Neural cell (in vitro differentiated cells): ENCODE results near the gene BTD. TPM values are rescaled to one million over a fixed set of nuclear protein-coding genes. Genes with fewer than 3 reads are reported as not detected.

Source experiments
- H2AFZ ChIP-seq: fragments of 200-600, 300-800 bp; sonication (generic), shearing (Covaris generic); 2 replicates; pipeline ENCODE4 v1.6.0; 2014; ENCODE audit warnings: low read depth, mild to moderate bottlenecking, antibody characterized with exemption, low read length, moderate library complexity
- H3F3A ChIP-seq: fragments of 200-600 bp; shearing (Covaris generic); 2 replicates; pipeline ENCODE4 v1.6.1; 2016; ENCODE audit warnings: mild to moderate bottlenecking, moderate library complexity, mixed read lengths, antibody characterized with exemption, low read length; ENCODE audit not compliant: insufficient read depth, poor library complexity, severe bottlenecking
- H3K27ac ChIP-seq: fragments of 200-600, 300-800 bp; sonication (generic), shearing (Covaris generic); 2 replicates; pipeline ENCODE4 v1.5.1; 2014; ENCODE audit warnings: mild to moderate bottlenecking, low read length, moderate library complexity
- H3K27me3 ChIP-seq: fragments of 300-800, 200-600 bp; sonication (generic), shearing (Covaris generic); 2 replicates; pipeline ENCODE4 v1.6.0; 2014; ENCODE audit warnings: mild to moderate bottlenecking, low read depth, low read length, moderate library complexity; ENCODE audit not compliant: insufficient read depth
- H3K36me3 ChIP-seq: fragments of 300-800, 200-600 bp; sonication (generic), shearing (Covaris generic); 2 replicates; pipeline ENCODE4 v1.5.1; 2014; ENCODE audit warnings: mild to moderate bottlenecking, antibody characterized with exemption, low read length, moderate library complexity; ENCODE audit not compliant: insufficient read depth
- H3K4me2 ChIP-seq: fragments of 300-800, 200-600 bp; sonication (generic), shearing (Covaris generic); 2 replicates; pipeline ENCODE4 v1.6.0; 2014; ENCODE audit warnings: mild to moderate bottlenecking, low read length
- H3K4me3 ChIP-seq: fragments of 300-800, 200-600 bp; sonication (generic), shearing (Covaris generic); 2 replicates; pipeline ENCODE4 v1.5.1; 2014; ENCODE audit warnings: mild to moderate bottlenecking, low read length, moderate library complexity
- H3K79me2 ChIP-seq: fragments of 200-600 bp; shearing (Covaris generic); replicated peaks from 2 replicates; pipeline ENCODE4 v1.6.0; 2014; ENCODE audit warnings: mild to moderate bottlenecking, low read length, moderate library complexity; ENCODE audit not compliant: insufficient read depth
- H3K9ac ChIP-seq: fragments of 300-800, 200-600 bp; sonication (generic), shearing (Covaris generic); 2 replicates; pipeline ENCODE4 v1.6.1; 2016; ENCODE audit warnings: mild to moderate bottlenecking, low read length, mixed read lengths
- H3K9me2 ChIP-seq: fragments of 200-600 bp; shearing (Covaris generic); 2 replicates; pipeline ENCODE4 v1.6.1; 2016; ENCODE audit warnings: mild to moderate bottlenecking, low read length, mixed read lengths; ENCODE audit not compliant: insufficient read depth
- H3K9me3 ChIP-seq: fragments of 200-600, 300-800 bp; sonication (generic), shearing (Covaris generic); 2 replicates; pipeline ENCODE4 v1.6.1; 2016; ENCODE audit warnings: mild to moderate bottlenecking, mixed run types, low read length, moderate library complexity, mixed read lengths
- H4K20me1 ChIP-seq: fragments of 200-600 bp; shearing (Covaris generic); 2 replicates; pipeline ENCODE4 v1.6.1; 2016; ENCODE audit warnings: mild to moderate bottlenecking, mixed run types; ENCODE audit not compliant: insufficient read depth
- CTCF ChIP-seq: fragments of 450-650 bp; IDR thresholded peaks from 2 replicates; pipeline ENCODE4 v1.5.1; 2014; ENCODE audit warnings: antibody characterized with exemption, mild to moderate bottlenecking, moderate library complexity; ENCODE audit not compliant: poor library complexity, severe bottlenecking
- EP300 ChIP-seq: fragments of 450-650 bp; conservative IDR thresholded peaks from 2 replicates; pipeline ENCODE4 v1.6.1; 2014; ENCODE audit warnings: antibody characterized with exemption, mild to moderate bottlenecking, moderate library complexity; ENCODE audit not compliant: poor library complexity, severe bottlenecking
- EZH2 ChIP-seq: fragments of 200-600, 300-800 bp; shearing (Covaris generic), sonication (generic); IDR thresholded peaks from 2 replicates; pipeline ENCODE4 v1.6.1; 2014; ENCODE audit warnings: antibody characterized with exemption, low read length, borderline replicate concordance, mild to moderate bottlenecking; ENCODE audit not compliant: insufficient read depth, poor library complexity, severe bottlenecking
- MXI1 ChIP-seq: fragments of 450-650 bp; conservative IDR thresholded peaks from 2 replicates; pipeline ENCODE4 v1.6.1; 2014; ENCODE audit warnings: antibody characterized with exemption, mild to moderate bottlenecking; ENCODE audit not compliant: poor library complexity, severe bottlenecking
- POLR2AphosphoS5 ChIP-seq: IDR thresholded peaks from 2 replicates; pipeline ENCODE4 v1.6.1; 2012
- RAD21 ChIP-seq: fragments of 450-650 bp; conservative IDR thresholded peaks from 2 replicates; pipeline ENCODE4 v1.6.1; 2014; ENCODE audit warnings: antibody characterized with exemption, mild to moderate bottlenecking, moderate library complexity
- REST ChIP-seq: IDR thresholded peaks from 2 replicates; pipeline ENCODE4 v1.6.1; 2012; ENCODE audit warnings: borderline replicate concordance
- SMC3 ChIP-seq: fragments of 450-650 bp; conservative IDR thresholded peaks from 2 replicates; pipeline ENCODE4 v1.6.1; 2014; ENCODE audit warnings: antibody characterized with exemption, mild to moderate bottlenecking, moderate library complexity; ENCODE audit not compliant: poor library complexity
- TAF1 ChIP-seq: IDR thresholded peaks from 2 replicates; pipeline ENCODE4 v1.6.1; 2012; ENCODE audit warnings: low read depth
- polyA plus RNA-seq: library from polyadenylated mRNA; depleted of rRNA; stranded (reverse); fragments of >200 nt; gene quantifications from 2 replicates; pipeline ENCODE4 v1.2.3, GENCODE V29; 2014

BTD gene
- polyA plus RNA-seq, 1 donor from 2014 or later = 4.6 TPM

- Histone ChIP-seq H4K20me1 (no peaks in the 10 kb centered on the region), H3K79me2 (no peaks in the 10 kb centered on the region), H3K27me3 (no peaks in the 10 kb centered on the region), H3K9ac (no peak overlapping the region), H3K4me3 (no peak overlapping the region), H3F3A (no peaks in the 10 kb centered on the region), H3K4me2 (no peak overlapping the region), H3K9me3 (no peaks in the 10 kb centered on the region), H3K9me2 (no peaks in the 10 kb centered on the region), H2AFZ (no peak overlapping the region), H3K27ac (no peak overlapping the region), H3K36me3 (no peaks in the 10 kb centered on the region)
- no peak for TF ChIP-seq RAD21
- no peak for TF ChIP-seq EP300
- no peak for TF ChIP-seq REST
- no peak for TF ChIP-seq CTCF
- no peak for TF ChIP-seq EZH2
- no peak for TF ChIP-seq POLR2AphosphoS5
- TF ChIP-seq MXI1 = no peak
- no peak for TF ChIP-seq TAF1
- no peak for TF ChIP-seq SMC3
Observed at GRCh38 chr3:15654891-15655290, 53.3 kb downstream of the BTD start.

GRCh38 chr3:15656342-15656741 lies 54.8 kb downstream of the BTD start:
- no peak for TF ChIP-seq EP300
- TF ChIP-seq RAD21 = no peak
- TF ChIP-seq TAF1 = no peak
- TF ChIP-seq SMC3 = no peak
- no peak for TF ChIP-seq POLR2AphosphoS5
- no peak for TF ChIP-seq REST
- no peak for TF ChIP-seq CTCF
- no peak for TF ChIP-seq EZH2
- TF ChIP-seq MXI1 = no peak
- no peaks in the 10 kb centered on the region for H3K9me3 ChIP-seq
- no peaks in the 10 kb centered on the region for H4K20me1 ChIP-seq
- H2AFZ ChIP-seq = no peak overlapping the region
- no peaks in the 10 kb centered on the region for H3K79me2 ChIP-seq
- H3K27me3 ChIP-seq = no peaks in the 10 kb centered on the region
- no peaks in the 10 kb centered on the region for H3K9me2 ChIP-seq
- H3K9ac ChIP-seq = no peak overlapping the region
- no peak overlapping the region for H3K4me2 ChIP-seq
- H3K4me3 ChIP-seq = no peak overlapping the region
- no peaks in the 10 kb centered on the region for H3F3A ChIP-seq
- H3K27ac ChIP-seq = no peak overlapping the region
- no peaks in the 10 kb centered on the region for H3K36me3 ChIP-seq
